ENCODE measurements around the gene ZNF485. TPM values are rescaled to one million over a fixed set of nuclear protein-coding genes. Genes with fewer than 3 reads are reported as not detected.
"Not testable (repeated sequence)": the region's sequence is repeated elsewhere in the genome, so short reads cannot be mapped to it uniquely, and the experiment has no call there.

Gene ZNF485
- total and polyA plus RNA-seq, 2 donors, result 3.3 to 3.5 TPM

DNA sequence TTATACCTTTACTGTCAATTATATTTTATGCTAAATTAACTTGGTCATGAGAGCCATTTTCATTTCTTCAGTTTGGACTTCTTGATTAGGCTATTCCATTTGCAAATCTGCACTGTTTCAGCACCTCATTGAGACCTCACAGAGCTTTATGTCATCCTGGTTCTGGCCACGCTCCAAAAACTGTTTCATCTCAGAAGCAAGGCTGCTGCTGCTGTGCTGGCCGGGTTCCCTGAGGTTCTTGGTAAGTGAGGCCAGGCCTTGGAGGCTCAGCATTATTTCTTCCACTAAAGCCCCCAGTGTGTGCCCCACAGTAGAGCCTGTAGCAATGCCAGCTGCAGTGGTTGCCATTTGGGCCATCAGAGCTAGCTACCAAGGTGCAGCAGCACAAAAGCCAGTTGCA, 7.8 kb upstream of the ZNF485 start:
- Histone ChIP-seq H3K4me3 (ENCODE audit: low read length in 2 of 2) (no peak overlapping the region), H3K36me3 (ENCODE audit: control insufficient read depth in 2 of 2, insufficient read depth in 2 of 2, low read length in 1 of 2) (no peaks in the 10 kb centered on the region), H3K4me1 (ENCODE audit: control insufficient read depth in 2 of 2, insufficient read depth in 2 of 2, low read length in 2 of 2) (peaks cover 2 to 18% of the 10 kb centered on the region in 2 donors), H3K27ac (ENCODE audit: low read depth in 1 of 2, low read length in 1 of 2) (no peak overlapping the region), H3K9me3 (ENCODE audit: control insufficient read depth in 2 of 2, insufficient read depth in 1 of 2, low read length in 1 of 2) (no peaks in the 10 kb centered on the region), H3K27me3 (ENCODE audit: control insufficient read depth in 2 of 2, insufficient read depth in 1 of 2, low read length in 1 of 2) (no peaks in the 10 kb centered on the region)
- no peak for DNase-seq (ENCODE audit: low read depth in 6 of 9, low spot score in 9 of 9)
- WGBS, result 86% methylated on average over 2 of the region's 2 CpGs

DNA sequence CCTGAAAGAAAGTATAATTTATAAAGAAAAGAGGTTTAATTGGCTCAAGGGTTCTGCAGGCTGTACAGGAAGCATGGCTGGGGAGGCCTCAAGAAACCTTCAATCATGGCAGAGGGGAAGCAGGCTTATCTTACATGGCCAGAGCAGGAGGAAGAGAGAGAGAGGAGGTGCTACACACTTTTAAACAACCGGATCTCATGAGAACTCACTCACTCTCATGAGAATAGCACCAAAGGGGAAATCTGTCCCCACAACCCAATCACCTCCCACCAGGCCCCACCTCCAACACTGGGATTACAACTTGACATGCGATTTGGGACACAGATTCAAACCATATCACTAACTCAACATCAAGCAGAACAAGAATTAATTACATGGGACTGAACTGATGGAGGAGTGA, 6.9 kb upstream of the ZNF485 start:
- DNase-seq (ENCODE audit: low read depth in 6 of 9, low spot score in 9 of 9), result no peak
- Histone ChIP-seq H3K36me3 (ENCODE audit: control insufficient read depth in 2 of 2, insufficient read depth in 2 of 2, low read length in 1 of 2) (no peaks in the 10 kb centered on the region), H3K27ac (ENCODE audit: low read depth in 1 of 2, low read length in 1 of 2) (no peak overlapping the region), H3K4me1 (ENCODE audit: control insufficient read depth in 2 of 2, insufficient read depth in 2 of 2, low read length in 2 of 2) (peaks cover 2 to 18% of the 10 kb centered on the region in 2 donors), H3K27me3 (ENCODE audit: control insufficient read depth in 2 of 2, insufficient read depth in 1 of 2, low read length in 1 of 2) (no peaks in the 10 kb centered on the region), H3K4me3 (ENCODE audit: low read length in 2 of 2) (no peak overlapping the region), H3K9me3 (ENCODE audit: control insufficient read depth in 2 of 2, insufficient read depth in 1 of 2, low read length in 1 of 2) (no peaks in the 10 kb centered on the region)
- WGBS, result 63% methylated on average over 2 of the region's 2 CpGs

DNA sequence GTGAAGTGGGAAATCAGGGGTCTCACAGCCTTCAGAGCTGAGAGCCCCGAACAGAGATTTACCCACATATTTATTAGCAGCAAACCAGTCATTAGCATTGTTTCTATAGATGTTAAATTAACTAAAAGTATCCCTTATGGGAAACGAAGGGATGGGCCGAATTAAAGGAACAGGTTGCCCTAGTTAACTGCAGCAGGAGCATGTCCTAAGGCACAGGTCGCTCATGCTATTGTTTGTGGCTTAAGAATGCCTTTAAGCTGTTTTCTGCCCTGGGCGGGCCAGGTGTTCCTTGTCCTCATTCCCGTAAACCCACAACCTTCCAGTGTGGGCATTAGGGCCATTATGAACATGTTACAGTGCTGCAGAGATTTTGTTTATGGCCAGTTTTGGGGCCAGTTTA, 4.7 kb upstream of the ZNF485 start:
- not testable (repeated sequence) for H3K36me3 ChIP-seq (ENCODE audit: control insufficient read depth in 2 of 2, insufficient read depth in 2 of 2, low read length in 1 of 2); H3K9me3 ChIP-seq (ENCODE audit: control insufficient read depth in 2 of 2, insufficient read depth in 1 of 2, low read length in 1 of 2); H3K4me3 ChIP-seq (ENCODE audit: low read length in 2 of 2); H3K4me1 ChIP-seq (ENCODE audit: control insufficient read depth in 2 of 2, insufficient read depth in 2 of 2, low read length in 2 of 2); H3K27ac ChIP-seq (ENCODE audit: low read depth in 1 of 2, low read length in 1 of 2); H3K27me3 ChIP-seq (ENCODE audit: control insufficient read depth in 2 of 2, insufficient read depth in 1 of 2, low read length in 1 of 2); DNase-seq (ENCODE audit: low read depth in 6 of 9, low spot score in 9 of 9)
- WGBS, result 97% methylated on average over 6 of the region's 6 CpGs

DNA sequence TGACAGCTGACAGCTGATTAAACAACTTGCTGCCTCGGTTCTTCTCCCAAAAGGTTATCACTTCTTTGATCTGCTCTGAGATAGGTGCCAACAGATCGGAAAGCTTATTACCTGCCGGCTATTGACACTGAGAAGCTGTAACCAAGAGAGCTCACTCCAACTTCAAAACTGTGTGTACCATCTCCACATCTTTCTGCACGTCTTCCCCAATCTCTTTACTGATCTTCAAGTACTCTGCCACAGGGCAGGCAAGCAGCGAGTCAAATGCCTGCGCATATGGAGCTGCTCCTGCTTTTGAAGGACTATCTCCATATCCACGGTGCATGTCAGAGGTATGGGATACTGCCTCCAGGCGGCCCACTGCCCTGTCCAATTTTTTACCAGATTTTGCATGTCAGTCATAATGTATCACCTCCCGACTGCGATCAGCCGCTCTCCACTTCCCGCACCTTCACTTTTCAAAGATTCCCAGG, 352 bp upstream of the ZNF485 start:
- H3K27ac ChIP-seq (ENCODE audit: low read depth in 1 of 2, low read length in 1 of 2), result no peak overlapping the region

DNA sequence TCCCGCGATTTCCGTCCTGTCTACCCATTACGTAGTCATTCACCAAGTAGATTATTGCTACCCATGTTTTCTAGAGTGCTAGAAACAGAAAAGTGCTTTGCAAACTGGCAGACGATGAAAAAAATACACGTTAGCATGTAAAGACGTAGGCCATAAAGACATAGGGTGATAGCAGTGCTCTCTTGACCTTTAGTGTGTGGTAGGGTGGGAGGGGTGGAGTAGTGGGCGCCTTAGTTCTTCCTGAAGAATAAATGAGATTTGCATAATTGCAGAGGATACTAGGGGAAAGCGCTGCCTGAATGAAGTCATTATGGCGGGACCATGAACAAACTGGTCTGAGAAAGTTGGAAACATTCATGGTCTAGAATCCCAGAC, 948 bp downstream of the ZNF485 start:
- Histone ChIP-seq H3K27ac (ENCODE audit: low read depth in 1 of 2, low read length in 1 of 2) (no peak overlapping the region), H3K27me3 (ENCODE audit: control insufficient read depth in 2 of 2, insufficient read depth in 1 of 2, low read length in 1 of 2) (no peaks in the 10 kb centered on the region), H3K9me3 (ENCODE audit: control insufficient read depth in 2 of 2, insufficient read depth in 1 of 2, low read length in 1 of 2) (peaks cover 0 to 5% of the 10 kb centered on the region in 2 donors), H3K36me3 (ENCODE audit: control insufficient read depth in 2 of 2, insufficient read depth in 2 of 2, low read length in 1 of 2) (no peaks in the 10 kb centered on the region), H3K4me1 (ENCODE audit: control insufficient read depth in 2 of 2, insufficient read depth in 2 of 2, low read length in 2 of 2) (peaks cover 7% of the 10 kb centered on the region in 2 donors), H3K4me3 (ENCODE audit: low read length in 2 of 2) (no peak overlapping the region)
- 92% methylated on average over 10 of the region's 10 CpGs for WGBS
- no peak for DNase-seq (ENCODE audit: low read depth in 6 of 9, low spot score in 9 of 9)

More for the DNA sequence above, 352 bp upstream of the ZNF485 start:
- Histone ChIP-seq H3K9me3 (ENCODE audit: control insufficient read depth in 2 of 2, insufficient read depth in 1 of 2, low read length in 1 of 2) (peaks cover 0 to 5% of the 10 kb centered on the region in 2 donors), H3K4me3 (ENCODE audit: low read length in 2 of 2) (peak overlapping the region; percentile 73 to 91), H3K27me3 (ENCODE audit: control insufficient read depth in 2 of 2, insufficient read depth in 1 of 2, low read length in 1 of 2) (no peaks in the 10 kb centered on the region), H3K4me1 (ENCODE audit: control insufficient read depth in 2 of 2, insufficient read depth in 2 of 2, low read length in 2 of 2) (peaks cover 7% of the 10 kb centered on the region in 2 donors), H3K36me3 (ENCODE audit: control insufficient read depth in 2 of 2, insufficient read depth in 2 of 2, low read length in 1 of 2) (no peaks in the 10 kb centered on the region)
- DNase-seq (ENCODE audit: low read depth in 6 of 9, low spot score in 9 of 9), result peak in 1 of 9 donors; percentile 12
- WGBS, result 62% methylated on average over 12 of the region's 12 CpGs

DNA sequence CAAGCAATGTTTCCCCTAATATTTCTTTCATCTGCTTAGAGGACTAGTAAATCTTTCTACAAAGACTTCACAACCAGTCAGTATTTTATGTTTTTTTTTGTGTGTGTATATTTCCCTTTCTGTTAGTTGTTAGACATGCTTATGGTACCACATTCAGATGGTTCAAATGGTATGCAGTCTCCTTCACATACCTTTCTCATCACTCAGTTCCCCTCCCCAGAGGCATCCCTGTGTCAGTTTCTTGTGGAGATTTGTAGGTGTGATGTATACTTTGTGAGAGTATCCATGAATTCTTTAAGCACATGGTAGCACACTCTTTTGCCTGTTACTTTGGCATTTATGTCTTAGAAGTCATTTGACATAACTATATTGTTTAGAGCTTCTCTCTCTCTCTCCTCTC, 4.4 kb downstream of the ZNF485 start:
- Histone ChIP-seq H3K4me1 (ENCODE audit: control insufficient read depth in 2 of 2, insufficient read depth in 2 of 2, low read length in 2 of 2) (peaks cover 7% of the 10 kb centered on the region in 2 donors), H3K27ac (ENCODE audit: low read depth in 1 of 2, low read length in 1 of 2) (no peak overlapping the region), H3K9me3 (ENCODE audit: control insufficient read depth in 2 of 2, insufficient read depth in 1 of 2, low read length in 1 of 2) (peaks cover 0 to 5% of the 10 kb centered on the region in 2 donors), H3K4me3 (ENCODE audit: low read length in 2 of 2) (no peak overlapping the region), H3K36me3 (ENCODE audit: control insufficient read depth in 2 of 2, insufficient read depth in 2 of 2, low read length in 1 of 2) (peaks cover 0 to 2% of the 10 kb centered on the region in 2 donors), H3K27me3 (ENCODE audit: control insufficient read depth in 2 of 2, insufficient read depth in 1 of 2, low read length in 1 of 2) (no peaks in the 10 kb centered on the region)
- no peak for DNase-seq (ENCODE audit: low read depth in 6 of 9, low spot score in 9 of 9)

DNA sequence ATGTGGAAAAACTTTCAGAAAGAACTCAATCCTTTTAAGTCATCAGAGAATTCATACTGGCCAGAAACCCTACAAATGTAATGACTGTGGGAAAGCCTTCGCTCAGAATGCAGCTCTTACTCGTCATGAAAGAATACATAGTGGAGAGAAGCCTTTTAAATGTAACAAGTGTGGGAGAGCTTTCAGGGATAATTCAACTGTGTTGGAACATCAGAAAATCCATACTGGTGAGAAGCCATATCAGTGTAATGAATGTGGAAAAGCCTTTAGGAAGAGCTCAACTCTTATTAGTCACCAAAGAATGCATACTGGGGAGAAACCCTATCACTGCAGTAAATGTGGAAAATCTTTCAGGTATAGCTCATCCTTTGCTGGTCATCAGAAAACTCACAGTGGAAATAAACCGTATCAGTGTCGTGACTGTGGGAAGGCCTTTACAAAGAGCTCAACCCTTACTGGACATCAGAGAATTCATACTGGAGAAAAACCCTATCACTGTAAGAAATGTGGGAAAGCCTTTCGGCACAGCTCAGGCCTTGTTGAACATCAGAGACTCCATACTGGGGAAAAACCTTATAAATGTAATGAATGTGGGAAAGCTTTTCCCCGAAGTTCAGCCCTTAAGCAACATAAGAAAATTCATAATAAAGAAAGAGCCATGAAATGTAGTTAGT, 10.6 kb downstream of the ZNF485 start:
- peaks cover 3 to 10% of the 10 kb centered on the region in 2 donors for H3K9me3 ChIP-seq (ENCODE audit: control insufficient read depth in 2 of 2, insufficient read depth in 1 of 2, low read length in 1 of 2)
- no peak for DNase-seq (ENCODE audit: low read depth in 6 of 9, low spot score in 9 of 9)
- no peaks in the 10 kb centered on the region for H3K4me1 ChIP-seq (ENCODE audit: control insufficient read depth in 2 of 2, insufficient read depth in 2 of 2, low read length in 2 of 2)
- H3K36me3 ChIP-seq (ENCODE audit: control insufficient read depth in 2 of 2, insufficient read depth in 2 of 2, low read length in 1 of 2), result peaks cover 2 to 3% of the 10 kb centered on the region in 2 donors
- WGBS, result 97% methylated on average over 6 of the region's 6 CpGs
- H3K4me3 ChIP-seq (ENCODE audit: low read length in 2 of 2), result no peak overlapping the region
- H3K27me3 ChIP-seq (ENCODE audit: control insufficient read depth in 2 of 2, insufficient read depth in 1 of 2, low read length in 1 of 2), result no peaks in the 10 kb centered on the region
- no peak overlapping the region for H3K27ac ChIP-seq (ENCODE audit: low read depth in 1 of 2, low read length in 1 of 2)

DNA sequence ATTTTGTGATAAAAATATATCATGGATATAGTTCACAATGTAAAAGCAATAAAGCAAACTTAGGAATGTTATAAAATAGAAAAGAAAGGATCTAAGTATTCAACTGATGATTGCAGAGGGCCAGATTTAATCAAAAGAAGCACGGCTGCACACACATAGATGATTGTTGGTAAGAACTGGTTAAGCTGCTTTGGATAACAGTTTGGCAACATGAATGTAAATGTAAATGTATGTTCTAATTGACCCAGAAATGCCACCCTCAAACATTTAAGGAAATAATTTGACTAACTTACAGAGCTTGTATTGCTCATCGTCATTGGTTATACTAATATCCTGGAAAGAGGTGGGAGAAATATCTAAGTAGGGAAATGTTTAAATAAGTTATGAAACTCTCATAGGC, 13.1 kb downstream of the ZNF485 start:
- Histone ChIP-seq H3K9me3 (ENCODE audit: control insufficient read depth in 2 of 2, insufficient read depth in 1 of 2, low read length in 1 of 2) (peaks cover 3 to 10% of the 10 kb centered on the region in 2 donors), H3K36me3 (ENCODE audit: control insufficient read depth in 2 of 2, insufficient read depth in 2 of 2, low read length in 1 of 2) (peaks cover 0 to 3% of the 10 kb centered on the region in 2 donors), H3K4me3 (ENCODE audit: low read length in 2 of 2) (no peak overlapping the region), H3K4me1 (ENCODE audit: control insufficient read depth in 2 of 2, insufficient read depth in 2 of 2, low read length in 2 of 2) (no peaks in the 10 kb centered on the region), H3K27ac (ENCODE audit: low read depth in 1 of 2, low read length in 1 of 2) (no peak overlapping the region), H3K27me3 (ENCODE audit: control insufficient read depth in 2 of 2, insufficient read depth in 1 of 2, low read length in 1 of 2) (no peaks in the 10 kb centered on the region)
- DNase-seq (ENCODE audit: low read depth in 6 of 9, low spot score in 9 of 9), result no peak
- WGBS, result 97% methylated on average over 2 of the region's 2 CpGs

DNA sequence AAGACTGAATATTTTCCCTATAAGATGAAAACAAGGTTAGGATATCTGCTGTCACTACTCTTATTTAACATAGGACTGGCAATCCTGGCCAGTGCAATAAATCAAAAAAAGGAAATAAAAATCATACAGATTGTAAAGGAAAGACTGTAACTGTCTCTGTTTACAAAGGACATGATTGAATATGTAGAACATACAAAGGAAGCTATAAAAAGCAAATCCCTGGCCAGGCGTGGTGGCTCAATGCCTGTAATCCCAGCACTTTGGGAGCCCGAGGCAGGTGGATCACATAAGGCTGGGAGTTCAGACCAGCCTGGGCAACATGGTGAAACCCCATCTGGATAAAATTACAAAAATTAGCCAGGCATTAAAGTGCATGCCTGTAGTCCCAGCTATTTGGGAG, 15.8 kb downstream of the ZNF485 start:
- no peaks in the 10 kb centered on the region for H3K36me3 ChIP-seq (ENCODE audit: control insufficient read depth in 2 of 2, insufficient read depth in 2 of 2, low read length in 1 of 2)

More for the DNA sequence above, 15.8 kb downstream of the ZNF485 start:
- Histone ChIP-seq H3K27me3 (ENCODE audit: control insufficient read depth in 2 of 2, insufficient read depth in 1 of 2, low read length in 1 of 2) (no peaks in the 10 kb centered on the region), H3K27ac (ENCODE audit: low read depth in 1 of 2, low read length in 1 of 2) (no peak overlapping the region), H3K4me1 (ENCODE audit: control insufficient read depth in 2 of 2, insufficient read depth in 2 of 2, low read length in 2 of 2) (no peaks in the 10 kb centered on the region), H3K9me3 (ENCODE audit: control insufficient read depth in 2 of 2, insufficient read depth in 1 of 2, low read length in 1 of 2) (peaks cover 0 to 10% of the 10 kb centered on the region in 2 donors), H3K4me3 (ENCODE audit: low read length in 2 of 2) (no peak overlapping the region)
- WGBS, result 85% methylated on average over 2 of the region's 2 CpGs
- no peak for DNase-seq (ENCODE audit: low read depth in 6 of 9, low spot score in 9 of 9)
